ENCODE results near the gene MACROD2.

Gene MACROD2

GRCh38 chr20:14303651-14304050 is 308.3 kb downstream of the MACROD2 start:
- Histone ChIP-seq H3K36me3 (ENCODE audit: control insufficient read depth, insufficient read depth, low read length) (no peaks in the 10 kb centered on the region), H3K27me3 (ENCODE audit: control insufficient read depth, insufficient read depth, low read length) (no peaks in the 10 kb centered on the region)
- no peak for TF ChIP-seq CTCF (IDR thresholded peaks at IDR 0.05)

GRCh38 chr20:14304472-14304871 is 309.2 kb downstream of the MACROD2 start:
- no peak overlapping the region for H3K4me2 ChIP-seq (ENCODE audit: low read length)
- H3K27ac ChIP-seq = no peak overlapping the region
- H3K9me3 ChIP-seq (ENCODE audit: control insufficient read depth, low read length) = no peaks in the 10 kb centered on the region
- no peaks in the 10 kb centered on the region for H3K79me2 ChIP-seq
- H3K4me3 ChIP-seq (ENCODE audit: low read depth, low read length) = no peak overlapping the region
- H2AFZ ChIP-seq = no peak overlapping the region
- no peaks in the 10 kb centered on the region for H3K27me3 ChIP-seq (ENCODE audit: control insufficient read depth, insufficient read depth, low read length)
- H3K36me3 ChIP-seq (ENCODE audit: control insufficient read depth, insufficient read depth, low read length) = no peaks in the 10 kb centered on the region
- TF ChIP-seq CTCF (IDR thresholded peaks at IDR 0.05) = no peak
- no peaks in the 10 kb centered on the region for H3K4me1 ChIP-seq
- H3K9ac ChIP-seq = no peak overlapping the region

More at GRCh38 chr20:14303651-14304050, 308.3 kb downstream of the MACROD2 start:
- Histone ChIP-seq H3K9ac (no peak overlapping the region), H3K4me1 (no peaks in the 10 kb centered on the region), H3K4me2 (ENCODE audit: low read length) (no peak overlapping the region), H2AFZ (no peak overlapping the region), H3K79me2 (no peaks in the 10 kb centered on the region), H3K9me3 (ENCODE audit: control insufficient read depth, low read length) (no peaks in the 10 kb centered on the region), H3K4me3 (ENCODE audit: low read depth, low read length) (no peak overlapping the region), H3K27ac (no peak overlapping the region)

- TF ChIP-seq CTCF (IDR thresholded peaks at IDR 0.05) = no peak
- H3K4me2 ChIP-seq (ENCODE audit: low read length) = no peak overlapping the region
- H3K9me3 ChIP-seq (ENCODE audit: control insufficient read depth, low read length) = no peaks in the 10 kb centered on the region
- H3K4me1 ChIP-seq = no peaks in the 10 kb centered on the region
- H3K9ac ChIP-seq = no peak overlapping the region
- H3K36me3 ChIP-seq (ENCODE audit: control insufficient read depth, insufficient read depth, low read length) = no peaks in the 10 kb centered on the region
- no peaks in the 10 kb centered on the region for H3K79me2 ChIP-seq
- H2AFZ ChIP-seq = no peak overlapping the region
- H3K27me3 ChIP-seq (ENCODE audit: control insufficient read depth, insufficient read depth, low read length) = no peaks in the 10 kb centered on the region
- H3K4me3 ChIP-seq (ENCODE audit: low read depth, low read length) = no peak overlapping the region
- no peak overlapping the region for H3K27ac ChIP-seq
Observed at GRCh38 chr20:14307956-14308355, 312.6 kb downstream of the MACROD2 start.

GRCh38 chr20:14310977-14311627 is 315.8 kb downstream of the MACROD2 start:
- Histone ChIP-seq H3K9me3 (ENCODE audit: control insufficient read depth, low read length) (no peaks in the 10 kb centered on the region), H3K36me3 (ENCODE audit: control insufficient read depth, insufficient read depth, low read length) (no peaks in the 10 kb centered on the region), H3K4me1 (no peaks in the 10 kb centered on the region), H3K27ac (no peak overlapping the region), H3K79me2 (no peaks in the 10 kb centered on the region), H3K4me3 (ENCODE audit: low read depth, low read length) (no peak overlapping the region), H3K9ac (no peak overlapping the region), H3K4me2 (ENCODE audit: low read length) (no peak overlapping the region), H3K27me3 (ENCODE audit: control insufficient read depth, insufficient read depth, low read length) (no peaks in the 10 kb centered on the region), H2AFZ (no peak overlapping the region)
- no peak for TF ChIP-seq CTCF (IDR thresholded peaks at IDR 0.05)

DNA sequence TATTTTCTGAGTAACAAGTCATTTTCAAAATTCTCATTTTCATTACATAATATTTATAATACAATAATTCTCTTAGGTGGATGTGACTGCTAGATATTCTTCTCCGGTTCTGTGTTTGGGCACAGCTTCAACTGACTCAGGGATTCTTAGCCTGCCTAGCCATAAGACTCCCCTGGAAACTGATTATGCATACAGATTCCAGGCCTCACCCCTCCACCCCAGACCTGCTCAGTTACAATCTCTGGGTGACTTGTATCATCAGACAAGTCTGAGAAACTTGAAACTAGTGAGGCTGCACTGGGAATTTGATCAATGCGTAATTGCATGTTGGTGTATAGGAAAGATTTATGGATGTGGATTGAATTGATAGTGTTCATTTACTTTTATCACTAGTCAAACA is 316.7 kb downstream of the MACROD2 start:
- Histone ChIP-seq H3K79me2 (no peaks in the 10 kb centered on the region), H3K27me3 (ENCODE audit: control insufficient read depth, insufficient read depth, low read length) (no peaks in the 10 kb centered on the region), H3K9ac (no peak overlapping the region), H3K9me3 (ENCODE audit: control insufficient read depth, low read length) (no peaks in the 10 kb centered on the region), H3K4me2 (ENCODE audit: low read length) (no peak overlapping the region), H3K4me3 (ENCODE audit: low read depth, low read length) (no peak overlapping the region), H3K36me3 (ENCODE audit: control insufficient read depth, insufficient read depth, low read length) (no peaks in the 10 kb centered on the region), H2AFZ (no peak overlapping the region), H3K27ac (no peak overlapping the region), H3K4me1 (no peaks in the 10 kb centered on the region)
- no peak for TF ChIP-seq CTCF (IDR thresholded peaks at IDR 0.05)

Measured in parathyroid adenoma (tissue), 2 donors.